ENCODE data around the gene LRP1B. TPM values are rescaled to one million over a fixed set of nuclear protein-coding genes. Genes with fewer than 3 reads are reported as not detected.

The LRP1B gene
- total RNA-seq, 2 donors from 2014 or later = 0.52 to 3.0 TPM

DNA sequence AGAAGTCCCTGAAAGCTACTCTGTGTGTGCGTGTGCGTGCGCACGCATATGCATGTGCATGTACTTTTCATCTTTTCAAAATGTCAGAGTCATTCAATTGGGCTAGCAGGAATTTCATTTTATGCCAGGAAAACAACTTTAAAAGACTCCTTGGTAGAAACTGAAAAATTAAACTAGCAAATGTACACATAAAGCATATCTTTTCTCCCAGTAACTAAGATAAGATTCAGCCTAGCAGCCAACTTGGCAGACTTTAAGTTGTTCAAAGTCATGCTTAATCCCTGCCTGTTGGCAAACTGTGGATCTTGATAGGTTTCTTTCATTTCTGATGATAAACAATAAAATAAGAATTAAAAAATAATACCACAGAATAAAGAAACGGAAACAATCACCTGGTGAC is 1129.1 kb downstream of the LRP1B start:
- no peaks in the 10 kb centered on the region for H3K36me3 ChIP-seq (replicated peaks in 1 of 2; ENCODE audit: insufficient read depth in 1 of 2, low read depth in 2 of 2)
- H3K4me1 ChIP-seq = no peaks in the 10 kb centered on the region
- DNase-seq (no peak), ATAC-seq (no peak)
- no peaks in the 10 kb centered on the region for H3K9me3 ChIP-seq
- no peaks in the 10 kb centered on the region for H3K27me3 ChIP-seq
- 58 to 60% methylated on average over 5 of the region's 5 CpGs for WGBS, 2 donors
- intact Hi-C loops (cut with DNase I) = no loop called here
- H3K27ac ChIP-seq = no peak overlapping the region
- TF ChIP-seq, protein P1, sequence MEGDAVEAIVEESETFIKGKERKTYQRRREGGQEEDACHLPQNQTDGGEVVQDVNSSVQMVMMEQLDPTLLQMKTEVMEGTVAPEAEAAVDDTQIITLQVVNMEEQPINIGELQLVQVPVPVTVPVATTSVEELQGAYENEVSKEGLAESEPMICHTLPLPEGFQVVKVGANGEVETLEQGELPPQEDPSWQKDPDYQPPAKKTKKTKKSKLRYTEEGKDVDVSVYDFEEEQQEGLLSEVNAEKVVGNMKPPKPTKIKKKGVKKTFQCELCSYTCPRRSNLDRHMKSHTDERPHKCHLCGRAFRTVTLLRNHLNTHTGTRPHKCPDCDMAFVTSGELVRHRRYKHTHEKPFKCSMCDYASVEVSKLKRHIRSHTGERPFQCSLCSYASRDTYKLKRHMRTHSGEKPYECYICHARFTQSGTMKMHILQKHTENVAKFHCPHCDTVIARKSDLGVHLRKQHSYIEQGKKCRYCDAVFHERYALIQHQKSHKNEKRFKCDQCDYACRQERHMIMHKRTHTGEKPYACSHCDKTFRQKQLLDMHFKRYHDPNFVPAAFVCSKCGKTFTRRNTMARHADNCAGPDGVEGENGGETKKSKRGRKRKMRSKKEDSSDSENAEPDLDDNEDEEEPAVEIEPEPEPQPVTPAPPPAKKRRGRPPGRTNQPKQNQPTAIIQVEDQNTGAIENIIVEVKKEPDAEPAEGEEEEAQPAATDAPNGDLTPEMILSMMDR (IDR thresholded peaks at IDR 0.05) = no peak
- no peak for TF ChIP-seq POLR2A (IDR thresholded peaks at IDR 0.05)
- no peak overlapping the region for H3K4me3 ChIP-seq

DNA sequence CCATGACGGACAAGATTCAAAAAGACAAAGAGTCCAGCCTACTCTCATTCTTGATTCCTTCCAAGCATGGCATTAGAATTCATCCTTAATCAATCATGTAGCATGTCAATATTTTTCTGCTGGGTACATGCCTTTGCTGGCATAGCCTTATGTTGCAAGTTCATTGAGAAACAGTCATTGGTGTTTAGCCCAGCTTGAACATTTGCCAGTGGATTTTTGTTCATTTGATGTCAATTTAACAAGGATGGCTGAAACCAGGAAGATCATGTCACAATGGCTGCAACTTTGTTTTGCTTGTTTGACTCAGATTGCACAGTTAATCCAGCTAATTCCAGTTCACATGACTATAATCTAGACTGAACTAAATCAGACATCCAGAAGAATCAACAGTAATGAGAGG is 1132.2 kb downstream of the LRP1B start:
- 92 to 93% methylated on average over 1 of the region's 1 CpG for WGBS, 2 donors
- Histone ChIP-seq H3K27me3 (no peaks in the 10 kb centered on the region), H3K4me3 (no peak overlapping the region), H3K9me3 (no peaks in the 10 kb centered on the region), H3K4me1 (no peaks in the 10 kb centered on the region), H3K36me3 (replicated peaks in 1 of 2; ENCODE audit: insufficient read depth in 1 of 2, low read depth in 2 of 2) (no peaks in the 10 kb centered on the region), H3K27ac (no peak overlapping the region)
- DNase-seq (no peak), ATAC-seq (no peak)
- intact Hi-C loops (cut with DNase I) = no loop called here
- no peak for TF ChIP-seq POLR2A (IDR thresholded peaks at IDR 0.05)
- TF ChIP-seq, protein P1 (IDR thresholded peaks at IDR 0.05) = no peak

GRCh38 chr2:140998017-140998416 is 1132.8 kb downstream of the LRP1B start:
- H3K9me3 ChIP-seq = no peaks in the 10 kb centered on the region
- intact Hi-C loops (cut with DNase I) = no loop called here
- ATAC-seq (no peak), DNase-seq (no peak)
- no peak overlapping the region for H3K27ac ChIP-seq
- no peaks in the 10 kb centered on the region for H3K36me3 ChIP-seq (replicated peaks in 1 of 2; ENCODE audit: insufficient read depth in 1 of 2, low read depth in 2 of 2)
- no peaks in the 10 kb centered on the region for H3K27me3 ChIP-seq
- TF ChIP-seq POLR2A (IDR thresholded peaks at IDR 0.05) = no peak
- TF ChIP-seq, protein P1 (IDR thresholded peaks at IDR 0.05) = no peak
- H3K4me3 ChIP-seq = no peak overlapping the region
- no peaks in the 10 kb centered on the region for H3K4me1 ChIP-seq

DNA sequence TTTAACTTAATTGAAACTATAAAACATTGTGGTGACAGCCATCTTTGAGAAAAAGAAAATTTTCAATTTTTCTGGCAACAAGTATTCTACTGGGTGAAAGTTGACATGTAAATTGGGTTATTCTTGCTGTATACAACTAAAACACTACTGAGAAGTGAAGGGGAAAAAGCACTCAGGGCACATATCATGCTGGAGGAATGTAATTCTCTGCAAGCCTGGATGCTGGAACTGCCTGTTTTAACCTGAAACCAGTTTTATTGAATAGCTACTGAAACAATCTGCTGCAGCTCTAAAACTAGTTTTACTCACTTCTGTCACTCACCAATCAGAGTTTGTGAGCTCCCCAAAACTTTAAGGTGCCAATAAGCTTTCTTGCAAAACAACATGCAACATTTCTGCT is 1136.0 kb downstream of the LRP1B start:
- no peaks in the 10 kb centered on the region for H3K4me1 ChIP-seq
- DNase-seq (no peak), ATAC-seq (no peak)
- H3K27me3 ChIP-seq = no peaks in the 10 kb centered on the region
- H3K36me3 ChIP-seq (replicated peaks in 1 of 2; ENCODE audit: insufficient read depth in 1 of 2, low read depth in 2 of 2) = no peaks in the 10 kb centered on the region
- H3K4me3 ChIP-seq = no peak overlapping the region
- no peak overlapping the region for H3K27ac ChIP-seq
- TF ChIP-seq, protein P1 (IDR thresholded peaks at IDR 0.05) = no peak
- no peak for TF ChIP-seq POLR2A (IDR thresholded peaks at IDR 0.05)
- no peaks in the 10 kb centered on the region for H3K9me3 ChIP-seq
- intact Hi-C loops (cut with DNase I) = no loop called here

- no peaks in the 10 kb centered on the region for H3K9me3 ChIP-seq
- intact Hi-C loops (cut with DNase I) = no loop called here
- no peak overlapping the region for H3K27ac ChIP-seq
- no peaks in the 10 kb centered on the region for H3K36me3 ChIP-seq (replicated peaks in 1 of 2; ENCODE audit: insufficient read depth in 1 of 2, low read depth in 2 of 2)
- 68 to 80% methylated on average over 1 of the region's 1 CpG for WGBS, 2 donors
- no peaks in the 10 kb centered on the region for H3K4me1 ChIP-seq
- TF ChIP-seq POLR2A (IDR thresholded peaks at IDR 0.05) = no peak
- TF ChIP-seq, protein P1 (IDR thresholded peaks at IDR 0.05) = no peak
- no peak for ATAC-seq
- no peak overlapping the region for H3K4me3 ChIP-seq
- no peaks in the 10 kb centered on the region for H3K27me3 ChIP-seq
- no peak for DNase-seq
Measured at GRCh38 chr2:140990416-140990815, 1140.4 kb downstream of the LRP1B start.
